Measurements from ENCODE around the gene RAPGEF2.

- TF ChIP-seq L3MBTL2 (conservative IDR thresholded peaks at IDR 0.05) (no peak), HDGF (IDR thresholded peaks at IDR 0.05; ENCODE audit: borderline replicate concordance) (no peak), FOXK2 (IDR thresholded peaks at IDR 0.05) (no peak), ZNF384 (IDR thresholded peaks at IDR 0.05) (no peak), ELF4 (IDR thresholded peaks at IDR 0.05) (no peak), ARNT (IDR thresholded peaks at IDR 0.05) (no peak), CTBP1 (IDR thresholded peaks at IDR 0.05; ENCODE audit: borderline replicate concordance) (no peak)
Observed at GRCh38 chr4:159153669-159154068, 50.8 kb downstream of the RAPGEF2 start.
